HG02938 (cell line): ENCODE measurements around the gene DENND6A.

Experiments
- ATAC-seq: cut with Tn5 transposase; IDR thresholded peaks from one replicate; pipeline ENCODE4 v1.9.1; 2021; ENCODE audit warnings: mild to moderate bottlenecking, moderate library complexity; ENCODE audit not compliant: unreplicated experiment

Gene DENND6A

GRCh38 chr3:57694146-57694545 is 1.3 kb upstream of the DENND6A start:
- no peak for ATAC-seq

DNA sequence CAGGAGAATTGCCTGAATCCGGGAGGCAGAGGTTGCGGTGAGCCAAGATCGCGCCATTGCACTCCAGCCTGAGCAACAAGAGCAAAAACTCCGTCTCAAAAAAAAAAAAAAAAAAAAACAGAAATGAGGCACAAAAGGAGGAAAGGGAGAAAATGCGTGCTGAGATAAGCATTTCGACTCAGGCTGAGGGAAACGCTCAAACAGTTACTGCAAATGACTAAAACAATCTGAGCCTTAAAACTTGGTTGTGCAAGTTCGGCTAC is 813 bp downstream of the DENND6A start:
- ATAC-seq: peak; percentile 5

DNA sequence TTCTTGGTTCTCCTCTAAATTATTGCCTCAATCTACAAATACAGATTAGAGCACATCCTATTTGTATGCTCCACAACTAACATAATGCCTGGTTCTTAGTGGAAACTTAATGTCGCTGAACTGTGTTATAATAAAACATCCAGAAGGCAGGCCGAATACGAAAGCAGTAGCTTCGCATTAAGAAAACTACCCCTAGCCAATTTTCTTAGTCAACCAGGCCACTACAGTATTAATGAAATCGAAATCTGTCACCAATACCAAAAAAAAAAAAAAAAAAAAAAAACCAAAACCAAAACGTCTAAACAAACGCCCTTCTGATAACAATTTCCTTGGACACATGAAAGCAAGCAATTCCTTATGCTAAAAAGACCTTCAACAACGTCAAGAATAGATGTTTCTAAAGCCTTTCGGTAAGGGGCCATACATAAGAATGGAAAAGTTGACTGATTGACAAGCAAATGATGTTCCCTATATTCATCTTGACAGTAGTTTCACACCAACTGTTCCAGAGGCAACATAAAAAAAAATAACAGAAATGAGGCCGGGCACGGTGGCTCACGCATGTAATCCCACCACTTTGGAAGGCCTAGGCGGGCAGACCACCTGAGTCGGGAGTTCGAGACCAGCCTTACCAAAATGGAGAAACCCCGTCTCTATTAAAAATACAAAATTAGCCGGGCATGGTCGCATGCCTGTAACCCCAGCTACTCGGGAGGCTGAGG is 1.3 kb downstream of the DENND6A start:
- ATAC-seq: no peak

DNA sequence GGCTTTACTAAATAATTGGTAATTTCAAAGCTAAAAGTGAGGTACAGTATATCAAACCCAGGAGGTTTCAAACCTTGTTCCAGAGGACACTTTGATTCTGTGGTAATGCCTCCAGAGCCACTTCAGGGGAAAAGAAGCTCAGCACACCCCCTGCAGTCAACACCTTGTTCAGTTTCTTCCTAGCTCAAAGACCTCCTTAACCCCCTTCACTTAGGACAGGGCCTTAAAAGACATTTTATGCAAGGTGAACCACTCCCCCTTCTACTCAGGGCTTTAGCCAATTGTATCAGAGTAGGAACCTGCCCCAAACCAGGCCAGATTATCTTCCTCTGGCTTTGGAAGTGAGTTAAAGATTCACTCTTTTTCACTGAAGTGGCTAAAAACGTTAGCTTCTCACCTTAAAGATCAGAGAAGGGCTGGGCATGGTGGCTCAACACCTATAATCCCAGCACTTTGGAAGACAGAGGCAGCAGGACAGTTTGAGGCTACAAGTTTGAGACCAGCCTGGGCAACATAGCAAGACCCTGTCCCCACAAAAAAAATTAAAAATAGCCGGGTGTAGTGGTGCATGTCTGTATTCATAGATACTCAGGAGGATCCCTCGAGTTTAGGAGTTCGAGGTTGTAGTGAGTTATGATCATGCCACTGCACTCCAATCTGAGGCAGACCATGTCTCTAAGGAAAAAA is 3.4 kb downstream of the DENND6A start:
- ATAC-seq: no peak

DNA sequence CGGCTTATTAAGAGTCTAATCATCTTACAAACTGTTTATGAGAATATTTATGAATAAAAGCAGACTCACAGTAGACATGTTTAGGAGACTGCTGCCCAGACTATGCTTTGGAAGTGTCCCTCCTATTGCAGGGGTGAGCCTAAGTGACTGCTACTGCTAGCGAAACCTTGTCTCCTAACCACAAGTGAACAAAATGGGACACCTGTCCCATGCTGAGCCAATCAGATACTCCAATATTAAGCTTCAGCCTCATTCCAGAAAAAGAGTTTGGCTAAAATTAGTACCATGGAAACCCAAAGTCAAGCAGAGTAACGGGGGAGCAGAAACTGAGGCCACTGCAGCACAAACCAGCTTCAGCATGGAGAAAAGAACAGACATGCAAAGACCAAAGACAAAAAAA is 4.6 kb downstream of the DENND6A start:
- no peak for ATAC-seq

- ATAC-seq: no peak
Measured at GRCh38 chr3:57683286-57683685, 9.6 kb downstream of the DENND6A start.

- ATAC-seq: no peak
Measured at GRCh38 chr3:57682284-57682683, 10.6 kb downstream of the DENND6A start.

GRCh38 chr3:57681691-57682090 is 11.2 kb downstream of the DENND6A start:
- no peak for ATAC-seq

DNA sequence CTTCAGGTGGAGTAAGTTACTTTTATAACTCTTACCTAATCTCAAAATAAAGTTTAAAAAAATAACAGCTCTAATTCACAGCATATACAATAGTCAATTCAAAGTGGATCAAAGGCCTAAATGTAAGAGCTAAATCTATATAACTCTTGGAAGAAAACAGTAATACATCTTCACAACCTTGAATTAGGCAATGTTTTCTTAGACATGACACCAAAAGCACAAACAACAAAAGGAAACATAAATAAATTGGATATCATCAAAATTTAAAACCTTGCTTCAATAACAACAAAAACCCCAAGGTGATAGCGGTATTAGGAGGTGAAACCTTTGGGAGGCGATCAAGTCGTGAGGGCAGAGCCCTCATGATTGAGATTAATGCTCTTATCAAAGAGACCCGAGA is 12.8 kb downstream of the DENND6A start:
- no peak for ATAC-seq

- no peak for ATAC-seq
Measured at GRCh38 chr3:57675530-57675929, 17.3 kb downstream of the DENND6A start.

GRCh38 chr3:57673156-57673555 is 19.7 kb downstream of the DENND6A start:
- no peak for ATAC-seq

- ATAC-seq: no peak
Measured at GRCh38 chr3:57670543-57670942, 22.3 kb downstream of the DENND6A start.

GRCh38 chr3:57661404-57661803 is 31.5 kb downstream of the DENND6A start:
- no peak for ATAC-seq

DNA sequence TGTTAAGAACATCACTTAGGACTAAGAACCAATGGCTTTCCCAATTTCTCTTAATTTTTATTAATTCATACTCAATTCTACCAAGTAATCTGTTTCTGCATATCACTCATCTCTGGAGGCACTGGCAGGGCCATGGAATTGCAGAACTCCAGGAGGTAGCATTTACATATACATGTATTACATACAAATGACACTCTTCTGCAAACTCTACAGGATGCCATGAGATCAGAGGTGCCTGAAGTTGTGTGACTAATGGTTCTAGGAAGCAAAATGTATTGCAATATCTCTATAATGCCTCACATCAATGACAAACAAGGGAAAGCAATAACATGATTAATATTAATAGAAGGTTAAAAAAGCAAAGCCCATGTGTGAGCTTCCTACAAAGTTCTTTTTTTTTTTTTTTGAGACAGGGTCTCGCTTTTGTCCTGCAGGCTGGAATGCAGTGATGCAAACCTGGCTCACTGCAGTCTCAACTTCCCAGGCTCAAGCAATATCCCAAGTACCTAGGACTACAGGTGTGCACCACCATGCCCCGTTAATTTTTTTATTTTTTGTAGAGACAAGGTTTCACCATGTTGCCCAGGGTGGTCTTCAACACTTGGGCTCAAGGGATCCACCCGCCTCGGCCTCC is 33.0 kb downstream of the DENND6A start:
- ATAC-seq: no peak

- ATAC-seq: no peak
Measured at GRCh38 chr3:57659004-57659673, 33.7 kb downstream of the DENND6A start.

DNA sequence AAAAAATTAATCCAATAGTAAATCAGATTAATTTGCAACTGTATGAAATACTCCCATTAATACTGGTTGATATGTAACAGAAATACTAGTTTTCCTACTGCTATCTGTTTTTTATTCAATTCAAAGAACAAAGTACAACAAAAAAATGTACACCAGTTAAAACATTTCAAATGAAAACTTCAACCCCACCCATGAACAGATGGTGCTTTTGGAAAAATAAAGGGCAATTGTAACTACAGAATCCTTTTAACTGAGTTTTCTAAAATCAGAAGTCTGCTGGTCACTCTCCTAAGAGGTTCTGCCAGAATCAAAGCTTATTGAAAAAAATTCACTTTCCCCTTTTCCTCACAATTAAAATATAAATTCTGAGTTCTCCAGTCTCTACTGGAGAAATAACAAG is 34.3 kb downstream of the DENND6A start:
- ATAC-seq: no peak

GRCh38 chr3:57655727-57656126 is 37.1 kb downstream of the DENND6A start:
- ATAC-seq: no peak

GRCh38 chr3:57654267-57654666 is 38.6 kb downstream of the DENND6A start:
- ATAC-seq: no peak

DNA sequence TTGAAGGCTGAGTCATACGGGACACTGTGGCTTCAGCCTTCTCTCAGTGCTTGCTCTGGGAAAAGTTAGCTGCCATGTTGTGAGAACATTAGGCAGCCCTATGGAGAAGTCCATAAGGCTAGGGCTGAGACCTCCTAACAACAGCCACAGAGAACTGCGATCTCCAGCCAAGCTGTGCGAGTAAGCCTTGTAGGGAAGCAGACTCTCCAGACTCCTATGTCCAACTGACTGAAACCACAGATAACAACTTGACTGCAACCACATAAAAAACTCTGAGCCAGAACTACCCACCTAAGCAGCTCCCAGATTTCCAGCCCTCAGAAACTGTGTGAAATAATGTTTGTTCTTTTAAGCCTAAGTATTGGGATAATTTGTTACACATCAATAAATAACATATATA is 40.7 kb downstream of the DENND6A start:
- no peak for ATAC-seq

- no peak for ATAC-seq
Measured at GRCh38 chr3:57647292-57647940, 45.5 kb downstream of the DENND6A start.

GRCh38 chr3:57646723-57647122 is 46.2 kb downstream of the DENND6A start:
- ATAC-seq: no peak
